ENCODE measurements around the gene KRTCAP3. TPM values are rescaled to one million over a fixed set of nuclear protein-coding genes. Genes with fewer than 3 reads are reported as not detected.

The KRTCAP3 gene
- total RNA-seq, 1 experiment from 2014 or later, result 49.9 TPM

DNA sequence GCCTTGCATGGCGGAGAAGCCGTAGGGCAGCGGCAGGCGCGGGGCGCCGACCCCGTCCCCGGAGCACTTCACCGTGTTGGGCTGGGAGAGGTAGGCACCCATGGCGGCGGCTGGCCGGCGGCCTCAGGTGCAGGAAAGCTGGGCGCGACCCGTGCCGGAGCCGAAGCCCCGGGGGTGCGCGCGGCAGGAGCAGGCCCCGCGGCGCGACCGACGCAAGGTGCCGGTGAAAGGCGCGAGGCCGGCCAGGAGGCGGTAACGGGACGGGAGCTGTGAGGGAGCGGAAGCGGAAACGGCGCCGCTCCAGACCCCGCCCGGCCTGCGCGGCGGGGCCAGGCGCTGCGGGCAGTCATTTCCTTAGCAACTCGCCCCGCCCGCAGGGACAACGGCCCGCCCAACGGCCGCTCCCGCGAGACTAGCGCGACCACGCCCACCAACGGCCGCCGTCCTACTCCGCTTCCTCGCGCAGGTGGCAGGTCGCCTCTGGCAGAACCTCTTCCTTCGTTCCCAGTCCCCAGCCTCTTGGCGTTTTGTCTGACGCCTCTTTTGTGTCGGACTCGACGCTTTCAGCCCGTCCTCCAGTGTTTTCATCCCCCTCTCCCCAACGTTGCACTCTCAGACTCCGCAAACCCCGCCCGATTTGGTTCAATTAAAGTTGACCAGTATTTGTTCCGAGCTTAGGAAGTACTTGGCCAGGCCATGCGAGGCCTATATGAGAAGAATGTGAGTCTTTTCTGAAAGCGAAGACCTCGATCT is 32.7 kb upstream of the KRTCAP3 start, which contains the start of gene PPM1G:
Gene PPM1G, minus strand, starts transcription at position 271 of the 753 bp plus-strand sequence. Its CDS starts 169 bp downstream, at position 102.
- Mint-ChIP-seq H3K9me3 (peaks cover 4 to 11% of the 10 kb centered on the region in 2 experiments; a peak in 2 of 5 replicates), H3K27ac (peak within 1 kb of the TSS; percentile 87 to 94 (median 89)), H3K4me1 (peaks cover 18 to 20% of the 10 kb centered on the region in 2 experiments), H3K4me3 (peak within 1 kb of the TSS; percentile 89 to 93), H3K36me3 (ENCODE audit: insufficient read depth in 1 of 3, low read depth in 3 of 3) (peaks cover 4 to 25% (median 17%) of the 10 kb centered on the region in 3 experiments; a peak in 6 of 7 replicates), H3K27me3 (ENCODE audit: low read depth) (no peaks in the 10 kb centered on the region; the same call in 1 of the 2 replicates)
- Histone ChIP-seq H3K79me1 (ENCODE audit: insufficient read depth, low read depth, low read length, poor library complexity, severe bottlenecking) (peaks cover 3% of the 10 kb centered on the region), H3K56ac (ENCODE audit: insufficient read length, low read depth, low read length) (no peak within 1 kb of the TSS), H3K18ac (ENCODE audit: insufficient read length, low read depth, low read length) (peak within 1 kb of the TSS; percentile 76), H3K23ac (ENCODE audit: insufficient read length, low read depth, low read length) (no peak within 1 kb of the TSS), H3K14ac (ENCODE audit: insufficient read depth, low read length) (peak within 1 kb of the TSS; percentile 62), H2BK5ac (ENCODE audit: insufficient read length, low read length) (no peak within 1 kb of the TSS), H3K4ac (ENCODE audit: low read depth, low read length) (peak within 1 kb of the TSS; percentile 3; the same call in 1 of the 2 replicates), H3K23me2 (ENCODE audit: insufficient read length, low read depth, low read length, poor library complexity, severe bottlenecking) (peaks cover 9% of the 10 kb centered on the region), H2BK15ac (ENCODE audit: low read depth, low read length) (no peak within 1 kb of the TSS), H2BK20ac (ENCODE audit: low read depth, low read length, poor library complexity, severe bottlenecking) (no peak within 1 kb of the TSS), H2BK120ac (ENCODE audit: low read depth, low read length, poor library complexity, severe bottlenecking) (peak within 1 kb of the TSS; percentile 16), H3K4me2 (ENCODE audit: insufficient read depth, insufficient read length, low read length) (peak within 1 kb of the TSS; percentile 83), H3K9ac (ENCODE audit: extremely low read depth, insufficient read length, low read length) (peak within 1 kb of the TSS; percentile 86), H2BK12ac (ENCODE audit: insufficient read length, low read depth, low read length) (no peak within 1 kb of the TSS), H2AK5ac (ENCODE audit: insufficient read length, low read length) (no peak within 1 kb of the TSS), H4K91ac (ENCODE audit: insufficient read length, low read depth, low read length) (no peak within 1 kb of the TSS), H3K9me3 (ENCODE audit: control insufficient read depth, low read depth, low read length) (no peaks in the 10 kb centered on the region), H3K79me2 (ENCODE audit: insufficient read depth, low read length) (peaks cover 30% of the 10 kb centered on the region; the same call in 1 of the 2 replicates), H3K27ac (ENCODE audit: insufficient read length, low read depth, low read length) (peak within 1 kb of the TSS; percentile 17), H3K4me1 (ENCODE audit: insufficient read depth, low read length) (no peaks in the 10 kb centered on the region), H2AFZ (ENCODE audit: low read length) (no peak within 1 kb of the TSS), H4K20me1 (ENCODE audit: control insufficient read depth, insufficient read depth, insufficient read length) (no peaks in the 10 kb centered on the region), H3K27me3 (ENCODE audit: insufficient read depth, low read length) (no peaks in the 10 kb centered on the region), H4K5ac (ENCODE audit: insufficient read length, low read depth, low read length) (peak within 1 kb of the TSS; percentile 19), H4K8ac (replicated peaks; ENCODE audit: insufficient read length, low read depth, low read length) (no peak within 1 kb of the TSS), H3T11ph (ENCODE audit: low read length) (no peak within 1 kb of the TSS)
- no CpG with 5 or more reads among the region's 82 CpGs for WGBS (ENCODE audit: extremely low coverage, insufficient read length, low lambda C conversion rate)
- DNase-seq, result peak; percentile 97
- TF ChIP-seq, protein P1, sequence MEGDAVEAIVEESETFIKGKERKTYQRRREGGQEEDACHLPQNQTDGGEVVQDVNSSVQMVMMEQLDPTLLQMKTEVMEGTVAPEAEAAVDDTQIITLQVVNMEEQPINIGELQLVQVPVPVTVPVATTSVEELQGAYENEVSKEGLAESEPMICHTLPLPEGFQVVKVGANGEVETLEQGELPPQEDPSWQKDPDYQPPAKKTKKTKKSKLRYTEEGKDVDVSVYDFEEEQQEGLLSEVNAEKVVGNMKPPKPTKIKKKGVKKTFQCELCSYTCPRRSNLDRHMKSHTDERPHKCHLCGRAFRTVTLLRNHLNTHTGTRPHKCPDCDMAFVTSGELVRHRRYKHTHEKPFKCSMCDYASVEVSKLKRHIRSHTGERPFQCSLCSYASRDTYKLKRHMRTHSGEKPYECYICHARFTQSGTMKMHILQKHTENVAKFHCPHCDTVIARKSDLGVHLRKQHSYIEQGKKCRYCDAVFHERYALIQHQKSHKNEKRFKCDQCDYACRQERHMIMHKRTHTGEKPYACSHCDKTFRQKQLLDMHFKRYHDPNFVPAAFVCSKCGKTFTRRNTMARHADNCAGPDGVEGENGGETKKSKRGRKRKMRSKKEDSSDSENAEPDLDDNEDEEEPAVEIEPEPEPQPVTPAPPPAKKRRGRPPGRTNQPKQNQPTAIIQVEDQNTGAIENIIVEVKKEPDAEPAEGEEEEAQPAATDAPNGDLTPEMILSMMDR (conservative IDR thresholded peaks at IDR 0.05), result no peak
